ENCODE results near the gene RGPD8. TPM values are rescaled to one million over a fixed set of nuclear protein-coding genes. Genes with fewer than 3 reads are reported as not detected.
"Not testable (repeated sequence)": the region's sequence is repeated elsewhere in the genome, so short reads cannot be mapped to it uniquely, and the experiment has no call there.

RGPD8 gene
- total and polyA plus RNA-seq, 2 donors (not counting 1 experiment from before 2014, with no cell fraction given) = 1.5 to 28.1 TPM

GRCh38 chr2:112434890-112435715 lies 1.7 kb upstream of the RGPD8 start:
- Mint-ChIP-seq H3K4me1 (peaks cover 13% of the 10 kb centered on the region), H3K27me3 (peaks cover 16% of the 10 kb centered on the region)
- 93% methylated on average over 28 of the region's 33 CpGs for WGBS (ENCODE audit: insufficient coverage)
- H3K27ac Mint-ChIP-seq; H3K9me3 ChIP-seq (ENCODE audit: control extremely low read depth in 1 of 3, control insufficient read depth in 2 of 3, insufficient read depth in 1 of 3, low read length in 2 of 3); H3K4me3 Mint-ChIP-seq; H4K20me1 ChIP-seq (ENCODE audit: control insufficient read depth, insufficient read depth, low read length, poor library complexity, severe bottlenecking); POLR2A ChIA-PET; H3K27ac ChIP-seq (ENCODE audit: low read length in 2 of 2); H3K79me2 ChIP-seq (ENCODE audit: control insufficient read depth, insufficient read depth, low read length); H3K4me2 ChIP-seq (replicated peaks; ENCODE audit: low read depth, low read length, poor library complexity, severe bottlenecking); H3K36me3 ChIP-seq (replicated peaks in 1 of 2; ENCODE audit: control extremely low read depth in 1 of 2, control insufficient read depth in 1 of 2, extremely low read depth in 1 of 2, insufficient read depth in 2 of 2, low read length in 1 of 2); H3K4me3 ChIP-seq (ENCODE audit: control extremely low read depth in 1 of 5, extremely low read depth in 1 of 5, insufficient read depth in 1 of 5, low read depth in 2 of 5, low read length in 4 of 5); CTCF ChIA-PET; ATAC-seq (ENCODE audit: low read depth); H3K9ac ChIP-seq (ENCODE audit: low read length); H3K9me3 Mint-ChIP-seq (ENCODE audit: insufficient read depth); H3K27me3 ChIP-seq (replicated peaks in 1 of 4; ENCODE audit: control extremely low read depth in 1 of 4, control insufficient read depth in 3 of 4, insufficient read depth in 4 of 4, low read length in 3 of 4); intact Hi-C loops (cut with micrococcal nuclease); DNase-seq; H2AFZ ChIP-seq (ENCODE audit: insufficient read depth, low read depth, low read length, poor library complexity, severe bottlenecking); H3K4me1 ChIP-seq (ENCODE audit: control insufficient read depth in 2 of 2, insufficient read depth in 2 of 2, low read length in 2 of 2): not testable (repeated sequence)

DNA sequence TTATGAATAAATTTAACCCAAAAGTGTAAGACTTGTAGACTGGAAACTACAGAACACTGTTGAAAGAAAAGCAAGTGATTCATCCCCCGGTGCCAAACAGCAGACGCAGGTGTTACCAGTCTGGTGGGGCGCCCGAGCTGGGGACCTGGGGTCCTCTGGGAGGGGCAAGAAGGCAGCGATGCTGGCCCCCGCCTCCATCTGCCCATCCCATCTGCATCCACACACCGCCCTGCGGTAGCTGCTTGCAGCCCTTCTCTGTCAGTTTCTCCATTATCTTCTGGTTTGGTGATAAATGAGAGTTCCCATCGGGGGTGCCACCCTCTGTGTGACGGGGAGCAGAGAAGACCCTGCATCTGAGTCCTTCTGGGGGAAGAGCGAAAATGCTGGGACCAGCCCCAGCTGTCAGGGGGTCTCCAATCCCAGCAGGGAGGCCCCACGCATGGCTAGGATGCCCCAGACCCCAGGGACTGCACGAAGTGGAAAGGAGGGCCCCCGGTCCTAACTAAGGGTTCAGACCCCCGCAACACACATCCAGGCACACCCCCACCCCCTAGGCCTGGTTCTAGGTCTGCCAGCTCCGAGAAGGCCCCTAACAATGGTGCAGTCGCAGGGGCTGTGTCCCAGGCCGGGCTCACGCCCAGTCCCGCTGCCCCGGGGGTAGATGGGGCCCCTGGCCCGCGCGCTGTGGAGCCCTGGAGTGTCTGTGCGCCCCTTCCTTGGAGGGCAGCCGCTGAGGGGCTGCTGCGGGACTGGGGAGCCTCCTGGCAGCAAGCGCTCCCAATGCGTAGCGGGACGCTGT lies 686 bp upstream of the RGPD8 start:
- Histone ChIP-seq H4K20me1 (ENCODE audit: control insufficient read depth, insufficient read depth, low read length, poor library complexity, severe bottlenecking) (no peaks in the 10 kb centered on the region), H3K27me3 (replicated peaks in 1 of 4; ENCODE audit: control extremely low read depth in 1 of 4, control insufficient read depth in 3 of 4, insufficient read depth in 4 of 4, low read length in 3 of 4) (peaks cover 0 to 3% (median 0%) of the 10 kb centered on the region in 4 experiments), H3K27ac (ENCODE audit: low read length in 2 of 2) (no peak overlapping the region), H3K4me1 (ENCODE audit: control insufficient read depth in 2 of 2, insufficient read depth in 2 of 2, low read length in 2 of 2) (no peaks in the 10 kb centered on the region), H3K9ac (ENCODE audit: low read length) (no peak overlapping the region), H3K36me3 (replicated peaks in 1 of 2; ENCODE audit: control extremely low read depth in 1 of 2, control insufficient read depth in 1 of 2, extremely low read depth in 1 of 2, insufficient read depth in 2 of 2, low read length in 1 of 2) (no peaks in the 10 kb centered on the region), H3K79me2 (ENCODE audit: control insufficient read depth, insufficient read depth, low read length) (peaks cover 8% of the 10 kb centered on the region), H3K4me3 (ENCODE audit: control extremely low read depth in 1 of 5, extremely low read depth in 1 of 5, insufficient read depth in 1 of 5, low read depth in 2 of 5, low read length in 4 of 5) (no peak overlapping the region), H3K4me2 (replicated peaks; ENCODE audit: low read depth, low read length, poor library complexity, severe bottlenecking) (no peak overlapping the region), H3K9me3 (ENCODE audit: control extremely low read depth in 1 of 3, control insufficient read depth in 2 of 3, insufficient read depth in 1 of 3, low read length in 2 of 3) (no peaks in the 10 kb centered on the region), H2AFZ (ENCODE audit: insufficient read depth, low read depth, low read length, poor library complexity, severe bottlenecking) (no peak overlapping the region)
- no peaks in the 10 kb centered on the region for H3K9me3 Mint-ChIP-seq (ENCODE audit: insufficient read depth)
- DNase-seq (no peak), ATAC-seq (ENCODE audit: low read depth) (no peak)
- no peak overlapping the region for H3K4me3 Mint-ChIP-seq
- TF ChIP-seq CTCF (IDR thresholded peaks at IDR 0.05) (no peak), EZH2 (IDR thresholded peaks at IDR 0.05; ENCODE audit: borderline replicate concordance, insufficient read depth, low read depth, low read length, poor library complexity, severe bottlenecking) (no peak)
- peaks cover 13% of the 10 kb centered on the region for H3K27me3 Mint-ChIP-seq
- H3K4me1 Mint-ChIP-seq = peaks cover 16% of the 10 kb centered on the region
- intact Hi-C loops (cut with micrococcal nuclease) = loop anchor here (2.0 kb wide), 1 partner anchor 175 kb away; no protein-coding TSS in a partner anchor
- H3K27ac Mint-ChIP-seq = no peak overlapping the region
- ChIA-PET CTCF (interaction anchor here (1.2 to 1.5 kb wide), 2 partner anchors 173 to 547 kb away, joined by 3 to 5 read pairs; no protein-coding TSS in a partner anchor), POLR2A (no interaction called here)
- WGBS (ENCODE audit: insufficient coverage) = 81% methylated on average over 21 of the region's 31 CpGs
